Suprapubic skin (tissue), 4 donors: ENCODE results near the gene DAB2IP. TPM values are rescaled to one million over a fixed set of nuclear protein-coding genes. Genes with fewer than 3 reads are reported as not detected.

ENCODE experiments used
- DNase-seq, 2 donors: peaks; one replicate each; pipeline ENCODE4 v3.0.0-alpha.2; 2019; ENCODE audit warnings: low spot score in 2 of 2
- H3K27ac ChIP-seq: fragments of 200-600 bp; sonication (generic); one replicate; pipeline ENCODE4 v1.5.1; 2019
- H3K27me3 ChIP-seq: fragments of 200-600 bp; sonication (generic); one replicate; pipeline ENCODE4 v1.5.1; 2019
- H3K36me3 ChIP-seq: fragments of 200-600 bp; sonication (generic); one replicate; pipeline ENCODE4 v1.5.1; 2019
- H3K4me1 ChIP-seq: fragments of 200-600 bp; sonication (generic); one replicate; pipeline ENCODE4 v1.5.1; 2019
- H3K4me3 ChIP-seq: fragments of 200-600 bp; sonication (generic); one replicate; pipeline ENCODE4 v1.5.1; 2019; ENCODE audit warnings: mild to moderate bottlenecking
- H3K9me3 ChIP-seq: fragments of 200-600 bp; sonication (generic); one replicate; pipeline ENCODE4 v1.5.1; 2019
- EP300 ChIP-seq: sonication (generic); formaldehyde crosslinking; IDR thresholded peaks from one replicate; pipeline ENCODE4 v1.6.1; 2017; ENCODE audit warnings: antibody characterized with exemption
- POLR2A ChIP-seq, 2 donors: fragments of 450-650 bp; IDR thresholded peaks; one replicate each; pipeline ENCODE4 v1.6.1; 2017; ENCODE audit warnings: antibody characterized with exemption in 2 of 2, mild to moderate bottlenecking in 2 of 2, moderate library complexity in 2 of 2
- POLR2AphosphoS5 ChIP-seq, 3 donors: sonication (generic); formaldehyde crosslinking; IDR thresholded peaks; one replicate each; pipeline ENCODE4 v1.6.1; 2017; ENCODE audit warnings: antibody characterized with exemption in 3 of 3
- WGBS: methylation state at CpG from one replicate; pipeline ENCODE4 v1.1.5; 2018; 5-methylcytosine and 5-hydroxymethylcytosine counted together
- total RNA-seq, 4 donors: library from RNA; depleted of rRNA; stranded (reverse); fragments of >200 nt; gene quantifications; one replicate each; pipeline ENCODE4 v1.1.0, GENCODE V29; 2016
- TF ChIP-seq, protein P1 (sequence below), 2 donors: fragments of 200-600 bp in 1 of 2; fragments of 450-650 bp in 1 of 2; sonication (generic) in 1 of 2; IDR thresholded peaks; one replicate each; pipeline ENCODE4 v1.5.1; 2016 to 2019; ENCODE audit warnings: antibody characterized with exemption in 2 of 2, mild to moderate bottlenecking in 1 of 2, moderate library complexity in 1 of 2

The DAB2IP gene
- total RNA-seq, 4 donors from 2014 or later = 47.6 to 55.6 (median 50.3) TPM

DNA sequence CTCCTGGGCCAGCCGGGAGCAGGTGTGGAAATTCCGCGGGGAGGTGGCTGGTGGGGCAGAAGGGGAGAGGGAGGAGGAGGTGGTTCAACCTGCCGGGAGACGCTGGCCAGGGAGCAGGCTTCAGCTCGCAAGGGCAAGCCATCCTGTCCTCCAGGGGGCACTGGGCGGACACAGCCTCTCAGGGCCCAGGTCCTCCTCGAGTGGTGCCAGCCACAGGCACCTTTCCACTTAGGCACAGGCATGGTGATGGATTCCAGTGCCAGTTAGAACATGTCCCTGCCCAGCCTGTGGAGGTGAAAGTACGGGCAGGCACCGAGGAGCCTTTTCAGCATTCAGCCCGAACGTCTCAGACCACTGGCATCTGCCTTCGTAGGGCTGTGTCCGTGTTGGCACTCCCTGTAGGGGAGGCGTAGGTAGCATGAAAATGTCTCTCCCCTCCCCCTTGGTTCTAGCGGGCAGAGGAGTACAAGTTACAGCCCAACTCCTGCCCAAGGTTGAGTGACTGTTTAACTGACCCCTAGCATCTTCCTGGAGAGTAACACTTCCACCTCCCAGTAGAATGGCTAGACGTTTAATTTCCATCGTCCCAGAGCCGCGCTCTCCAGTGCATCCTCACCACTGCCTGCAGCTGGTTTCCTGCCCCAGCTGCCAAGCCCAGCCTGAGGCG is 48.9 kb downstream of the DAB2IP start:
- H3K4me1 ChIP-seq = peaks cover 65% of the 10 kb centered on the region
- DNase-seq = peak; percentile 80 to 86
- 16% methylated on average over 20 of the region's 21 CpGs for WGBS

DNA sequence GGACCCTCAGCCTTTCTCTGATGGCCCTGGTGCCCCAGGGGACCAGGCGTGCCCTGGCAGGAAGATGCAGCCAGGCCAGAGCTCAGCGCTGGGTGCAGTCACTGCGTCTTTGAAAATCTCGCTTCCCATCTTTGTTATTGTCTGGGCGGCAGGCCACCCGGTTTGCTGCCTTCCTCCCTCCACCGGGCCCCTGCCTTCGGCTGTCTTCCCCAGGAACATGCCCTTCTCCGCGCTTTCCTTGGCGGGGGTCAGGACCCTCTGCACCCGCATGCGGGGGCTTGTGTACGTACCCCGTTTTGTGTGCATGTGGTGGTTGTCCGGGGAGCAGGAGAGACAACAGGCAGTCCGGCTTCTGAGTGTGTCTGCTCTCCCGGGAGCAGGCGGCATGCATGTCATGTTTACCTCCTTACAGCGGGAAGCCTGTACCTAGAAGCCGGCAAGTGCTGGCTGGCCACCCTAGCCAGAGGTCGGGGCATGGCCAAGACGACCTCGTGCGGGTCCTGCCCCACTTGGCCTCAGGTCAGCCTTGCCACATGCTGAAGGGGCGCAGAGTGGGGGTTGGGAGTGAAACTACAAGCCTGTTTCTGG is 49.5 kb downstream of the DAB2IP start:
- H3K27ac ChIP-seq = peak overlapping the region; percentile 80
- H3K9me3 ChIP-seq = no peaks in the 10 kb centered on the region
- peaks cover 6% of the 10 kb centered on the region for H3K27me3 ChIP-seq
- 44% methylated on average over 25 of the region's 26 CpGs for WGBS
- peak overlapping the region; percentile 77 for H3K4me3 ChIP-seq
- TF ChIP-seq, protein P1, sequence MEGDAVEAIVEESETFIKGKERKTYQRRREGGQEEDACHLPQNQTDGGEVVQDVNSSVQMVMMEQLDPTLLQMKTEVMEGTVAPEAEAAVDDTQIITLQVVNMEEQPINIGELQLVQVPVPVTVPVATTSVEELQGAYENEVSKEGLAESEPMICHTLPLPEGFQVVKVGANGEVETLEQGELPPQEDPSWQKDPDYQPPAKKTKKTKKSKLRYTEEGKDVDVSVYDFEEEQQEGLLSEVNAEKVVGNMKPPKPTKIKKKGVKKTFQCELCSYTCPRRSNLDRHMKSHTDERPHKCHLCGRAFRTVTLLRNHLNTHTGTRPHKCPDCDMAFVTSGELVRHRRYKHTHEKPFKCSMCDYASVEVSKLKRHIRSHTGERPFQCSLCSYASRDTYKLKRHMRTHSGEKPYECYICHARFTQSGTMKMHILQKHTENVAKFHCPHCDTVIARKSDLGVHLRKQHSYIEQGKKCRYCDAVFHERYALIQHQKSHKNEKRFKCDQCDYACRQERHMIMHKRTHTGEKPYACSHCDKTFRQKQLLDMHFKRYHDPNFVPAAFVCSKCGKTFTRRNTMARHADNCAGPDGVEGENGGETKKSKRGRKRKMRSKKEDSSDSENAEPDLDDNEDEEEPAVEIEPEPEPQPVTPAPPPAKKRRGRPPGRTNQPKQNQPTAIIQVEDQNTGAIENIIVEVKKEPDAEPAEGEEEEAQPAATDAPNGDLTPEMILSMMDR (IDR thresholded peaks at IDR 0.05) = no peak
- TF ChIP-seq POLR2AphosphoS5 (IDR thresholded peaks at IDR 0.05) (no peak), POLR2A (IDR thresholded peaks at IDR 0.05) (no peak), EP300 (no peak)
- peaks cover 65% of the 10 kb centered on the region for H3K4me1 ChIP-seq
- no peaks in the 10 kb centered on the region for H3K36me3 ChIP-seq
- DNase-seq = no peak

More for the DNA sequence above, 48.9 kb downstream of the DAB2IP start:
- H3K36me3 ChIP-seq = no peaks in the 10 kb centered on the region
- peaks cover 6% of the 10 kb centered on the region for H3K27me3 ChIP-seq
- TF ChIP-seq POLR2AphosphoS5 (IDR thresholded peaks at IDR 0.05) = no peak
- TF ChIP-seq, protein P1 (IDR thresholded peaks at IDR 0.05) = peak in 1 of 2 donors; percentile 39
- no peaks in the 10 kb centered on the region for H3K9me3 ChIP-seq
- H3K4me3 ChIP-seq = peak overlapping the region; percentile 77
- peak overlapping the region; percentile 80 for H3K27ac ChIP-seq

DNA sequence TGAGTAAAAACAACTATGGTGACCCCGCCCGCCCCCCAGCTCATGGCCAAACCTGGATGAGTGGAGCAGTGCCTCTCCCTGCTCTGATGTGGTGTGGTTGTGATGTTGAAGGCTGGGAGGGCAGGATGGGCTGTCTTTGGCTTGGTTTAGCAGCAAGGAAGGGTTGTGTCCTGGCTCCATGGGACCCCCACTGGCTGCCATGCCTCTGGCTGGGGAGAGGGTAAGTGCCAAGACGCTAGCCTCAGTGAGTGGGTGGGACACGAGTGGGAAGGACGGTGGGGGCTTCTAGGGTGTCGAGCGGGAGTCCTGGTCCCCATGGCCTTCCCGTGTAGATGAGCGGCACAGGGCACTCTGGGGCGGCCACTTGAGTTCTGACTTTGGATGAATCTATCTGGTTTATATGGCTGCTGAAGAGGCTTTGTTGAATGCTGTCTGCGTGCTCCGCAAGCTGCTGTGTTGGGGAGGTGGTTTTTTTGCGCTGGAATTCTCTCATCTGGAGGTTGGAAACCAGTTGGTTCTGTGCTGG is 50.4 kb downstream of the DAB2IP start:
- Histone ChIP-seq H3K4me1 (peaks cover 65% of the 10 kb centered on the region), H3K36me3 (no peaks in the 10 kb centered on the region), H3K27ac (peak overlapping the region; percentile 80), H3K27me3 (peaks cover 6% of the 10 kb centered on the region), H3K4me3 (no peak overlapping the region), H3K9me3 (no peaks in the 10 kb centered on the region)
- 87% methylated on average over 10 of the region's 13 CpGs for WGBS
- no peak for TF ChIP-seq POLR2AphosphoS5 (IDR thresholded peaks at IDR 0.05)
- TF ChIP-seq, protein P1 (IDR thresholded peaks at IDR 0.05) = no peak
- no peak for TF ChIP-seq POLR2A (IDR thresholded peaks at IDR 0.05)
- DNase-seq = no peak

DNA sequence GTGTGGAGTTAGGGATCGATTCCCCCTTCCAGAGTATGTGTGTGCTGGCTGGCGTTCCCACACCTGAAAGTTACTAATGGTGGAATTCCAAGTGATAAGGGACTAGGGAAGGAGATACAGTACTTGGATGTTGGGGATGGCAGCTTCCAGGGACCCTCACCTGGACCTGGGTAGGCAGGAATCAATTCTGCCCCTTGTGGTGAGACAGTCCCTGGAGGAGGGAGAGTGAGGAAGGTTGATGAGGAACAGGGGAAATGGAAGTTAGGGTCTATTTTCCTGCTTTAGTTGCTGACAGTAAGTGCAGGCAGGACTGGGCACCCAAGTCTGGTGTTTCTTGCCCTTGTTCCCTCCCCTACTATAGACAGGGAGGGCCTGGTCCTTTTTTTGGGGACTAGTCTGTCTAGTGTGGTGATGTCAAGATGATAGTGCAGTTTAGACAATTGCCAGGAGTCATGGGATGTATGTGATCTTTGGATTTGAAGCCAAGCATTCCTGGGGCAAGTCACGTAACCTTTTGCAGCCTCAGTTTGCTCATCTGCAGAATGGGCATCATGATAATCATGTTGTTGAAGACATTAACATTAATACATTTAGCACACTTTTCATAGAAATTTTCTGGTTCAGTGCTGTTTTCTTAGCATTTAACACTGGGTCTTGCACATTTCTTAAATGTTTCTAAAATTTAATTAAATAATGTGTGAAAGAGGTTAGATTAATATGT is 51.7 kb downstream of the DAB2IP start:
- H3K4me1 ChIP-seq = peaks cover 69% of the 10 kb centered on the region
- WGBS = 78% methylated on average over 3 of the region's 3 CpGs
- H3K9me3 ChIP-seq = no peaks in the 10 kb centered on the region
- no peak overlapping the region for H3K4me3 ChIP-seq
- H3K27me3 ChIP-seq = peaks cover 6% of the 10 kb centered on the region
- DNase-seq = no peak
- TF ChIP-seq POLR2AphosphoS5 (IDR thresholded peaks at IDR 0.05) (no peak), POLR2A (IDR thresholded peaks at IDR 0.05) (no peak), EP300 (no peak)
- TF ChIP-seq, protein P1 (IDR thresholded peaks at IDR 0.05) = no peak
- peak overlapping the region; percentile 9 for H3K27ac ChIP-seq
- no peaks in the 10 kb centered on the region for H3K36me3 ChIP-seq

DNA sequence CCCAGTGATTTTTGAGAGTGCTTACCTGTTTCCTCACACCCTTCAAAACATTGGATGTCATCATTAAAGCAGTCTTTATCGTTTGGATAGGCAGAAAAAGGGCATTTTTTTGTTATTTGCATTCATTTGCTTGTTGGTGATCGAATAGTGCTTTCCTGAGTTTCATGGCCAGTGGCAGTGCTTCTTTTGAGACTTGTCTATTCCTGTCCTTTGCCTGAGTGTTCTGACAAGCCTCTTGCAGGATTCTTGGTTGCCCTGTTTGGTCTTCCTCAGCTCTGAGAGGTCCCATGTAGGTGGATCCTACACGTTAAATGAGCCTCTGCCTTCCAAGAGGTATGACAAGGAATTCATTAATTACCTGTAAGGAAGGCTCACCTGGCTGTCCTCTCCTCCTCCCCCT is 52.8 kb downstream of the DAB2IP start:
- no peak overlapping the region for H3K27ac ChIP-seq
- 50% methylated on average over 3 of the region's 3 CpGs for WGBS
- H3K27me3 ChIP-seq = no peaks in the 10 kb centered on the region
- no peak overlapping the region for H3K4me3 ChIP-seq
- H3K9me3 ChIP-seq = no peaks in the 10 kb centered on the region
- TF ChIP-seq, protein P1 (IDR thresholded peaks at IDR 0.05) = no peak
- TF ChIP-seq EP300 (no peak), POLR2A (IDR thresholded peaks at IDR 0.05) (no peak), POLR2AphosphoS5 (IDR thresholded peaks at IDR 0.05) (no peak)
- no peaks in the 10 kb centered on the region for H3K36me3 ChIP-seq
- peaks cover 62% of the 10 kb centered on the region for H3K4me1 ChIP-seq
- DNase-seq = no peak
